ENCODE measurements around the gene DSC3. TPM values are rescaled to one million over a fixed set of nuclear protein-coding genes. Genes with fewer than 3 reads are reported as not detected.

DSC3 gene
- total RNA-seq, 1 donor from 2014 or later, result 0.16 TPM

DNA sequence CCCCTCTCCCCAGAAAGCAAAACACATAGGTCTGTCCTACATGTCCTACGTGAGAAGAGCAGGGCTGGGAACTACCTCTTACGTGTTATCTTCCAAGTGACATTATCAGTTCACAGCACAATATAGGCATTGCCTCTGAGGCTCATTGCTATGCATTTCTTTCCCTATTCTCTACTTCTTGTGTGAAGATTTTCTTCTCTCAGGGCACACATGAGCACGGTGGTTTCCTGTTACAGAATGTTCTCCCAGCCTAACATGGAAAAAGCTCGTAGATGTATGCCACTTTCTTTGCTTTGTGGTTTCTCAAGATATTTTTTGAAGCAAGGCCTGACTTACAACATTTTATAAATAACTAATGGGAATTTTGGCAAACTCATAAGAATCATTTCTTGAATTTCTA, 19.4 kb upstream of the DSC3 start:
- Mint-ChIP-seq H3K27me3 (ENCODE audit: low read depth) (no peaks in the 10 kb centered on the region), H3K9me3 (no peaks in the 10 kb centered on the region), H3K36me3 (ENCODE audit: low read depth) (no peaks in the 10 kb centered on the region), H3K27ac (ENCODE audit: unreplicated experiment) (no peak overlapping the region), H3K4me3 (no peak overlapping the region), H3K4me1 (peaks cover 12% of the 10 kb centered on the region)
- TF ChIP-seq, protein P1, sequence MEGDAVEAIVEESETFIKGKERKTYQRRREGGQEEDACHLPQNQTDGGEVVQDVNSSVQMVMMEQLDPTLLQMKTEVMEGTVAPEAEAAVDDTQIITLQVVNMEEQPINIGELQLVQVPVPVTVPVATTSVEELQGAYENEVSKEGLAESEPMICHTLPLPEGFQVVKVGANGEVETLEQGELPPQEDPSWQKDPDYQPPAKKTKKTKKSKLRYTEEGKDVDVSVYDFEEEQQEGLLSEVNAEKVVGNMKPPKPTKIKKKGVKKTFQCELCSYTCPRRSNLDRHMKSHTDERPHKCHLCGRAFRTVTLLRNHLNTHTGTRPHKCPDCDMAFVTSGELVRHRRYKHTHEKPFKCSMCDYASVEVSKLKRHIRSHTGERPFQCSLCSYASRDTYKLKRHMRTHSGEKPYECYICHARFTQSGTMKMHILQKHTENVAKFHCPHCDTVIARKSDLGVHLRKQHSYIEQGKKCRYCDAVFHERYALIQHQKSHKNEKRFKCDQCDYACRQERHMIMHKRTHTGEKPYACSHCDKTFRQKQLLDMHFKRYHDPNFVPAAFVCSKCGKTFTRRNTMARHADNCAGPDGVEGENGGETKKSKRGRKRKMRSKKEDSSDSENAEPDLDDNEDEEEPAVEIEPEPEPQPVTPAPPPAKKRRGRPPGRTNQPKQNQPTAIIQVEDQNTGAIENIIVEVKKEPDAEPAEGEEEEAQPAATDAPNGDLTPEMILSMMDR (conservative IDR thresholded peaks at IDR 0.05), result no peak
- DNase-seq (ENCODE audit: low read depth, low spot score), result no peak

DNA sequence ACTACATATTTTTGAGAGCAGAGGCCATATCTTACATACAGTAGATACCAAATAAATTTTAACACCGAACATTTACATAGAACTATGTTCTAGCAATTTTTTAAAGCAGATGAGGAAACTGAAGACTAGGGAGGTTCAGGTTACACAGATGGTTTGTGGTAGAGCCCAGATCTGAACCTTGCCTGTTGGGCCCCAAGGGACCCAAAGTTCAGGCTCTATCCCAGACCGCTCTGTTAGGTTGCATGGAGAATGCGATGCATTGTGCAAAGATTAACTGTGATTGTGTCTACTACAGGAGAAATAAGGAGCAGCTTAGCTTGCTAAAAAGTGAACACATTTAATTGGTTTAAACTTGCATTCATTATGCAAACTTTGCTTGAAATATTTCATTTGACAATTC, 16.4 kb upstream of the DSC3 start:
- H3K4me3 Mint-ChIP-seq, result no peak overlapping the region
- no peaks in the 10 kb centered on the region for H3K36me3 Mint-ChIP-seq (ENCODE audit: low read depth)
- no peaks in the 10 kb centered on the region for H3K9me3 Mint-ChIP-seq
- DNase-seq (ENCODE audit: low read depth, low spot score), result no peak
- TF ChIP-seq, protein P1 (conservative IDR thresholded peaks at IDR 0.05), result no peak
- no peaks in the 10 kb centered on the region for H3K27me3 Mint-ChIP-seq (ENCODE audit: low read depth)
- no peak overlapping the region for H3K27ac Mint-ChIP-seq (ENCODE audit: unreplicated experiment)
- no peaks in the 10 kb centered on the region for H3K4me1 Mint-ChIP-seq

DNA sequence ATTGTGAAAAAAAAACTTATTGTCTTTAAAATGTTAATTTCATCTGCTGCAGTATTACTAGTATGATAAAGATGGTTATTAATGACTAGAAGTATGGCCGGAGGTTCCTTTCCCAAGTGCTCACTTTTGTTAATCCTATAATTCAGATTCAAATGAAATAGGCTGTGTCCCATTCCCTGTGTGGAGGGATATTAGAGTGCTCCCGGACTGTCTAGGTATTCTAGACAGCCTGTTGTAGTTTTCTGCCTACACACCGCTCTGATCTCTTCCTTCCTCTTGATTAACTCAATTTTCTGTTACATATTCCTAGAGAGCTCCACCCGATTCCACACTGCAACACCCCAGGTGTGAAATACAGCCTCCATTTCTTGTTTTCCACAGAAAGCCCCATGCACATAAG, 15.4 kb upstream of the DSC3 start:
- Mint-ChIP-seq H3K9me3 (peaks cover 3% of the 10 kb centered on the region), H3K36me3 (ENCODE audit: low read depth) (no peaks in the 10 kb centered on the region), H3K4me1 (no peaks in the 10 kb centered on the region), H3K4me3 (no peak overlapping the region), H3K27ac (ENCODE audit: unreplicated experiment) (no peak overlapping the region), H3K27me3 (ENCODE audit: low read depth) (no peaks in the 10 kb centered on the region)
- DNase-seq (ENCODE audit: low read depth, low spot score), result no peak
- TF ChIP-seq, protein P1 (conservative IDR thresholded peaks at IDR 0.05), result no peak

DNA sequence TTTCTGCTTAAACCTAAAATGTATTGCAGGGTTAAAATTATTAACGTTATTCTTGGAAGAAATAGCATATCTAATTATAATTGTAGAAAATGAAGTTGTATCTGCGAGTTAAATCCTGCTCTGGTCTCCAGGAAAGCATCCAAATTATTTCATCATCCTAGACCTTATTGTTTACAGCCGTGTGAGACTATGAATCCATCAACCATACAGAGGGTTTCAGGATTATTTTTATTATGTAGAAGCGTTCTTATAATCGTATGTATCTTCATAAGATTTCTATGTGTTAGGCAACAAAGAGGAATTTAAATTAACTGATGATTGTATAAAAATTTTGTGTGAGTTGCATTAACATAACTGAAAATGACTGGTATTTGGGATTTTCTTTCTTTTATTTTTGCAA, 14.5 kb upstream of the DSC3 start:
- Mint-ChIP-seq H3K4me1 (no peaks in the 10 kb centered on the region), H3K27me3 (ENCODE audit: low read depth) (no peaks in the 10 kb centered on the region), H3K4me3 (no peak overlapping the region), H3K27ac (ENCODE audit: unreplicated experiment) (no peak overlapping the region), H3K36me3 (ENCODE audit: low read depth) (no peaks in the 10 kb centered on the region), H3K9me3 (peaks cover 4% of the 10 kb centered on the region)
- DNase-seq (ENCODE audit: low read depth, low spot score), result no peak
- TF ChIP-seq, protein P1 (conservative IDR thresholded peaks at IDR 0.05), result no peak

DNA sequence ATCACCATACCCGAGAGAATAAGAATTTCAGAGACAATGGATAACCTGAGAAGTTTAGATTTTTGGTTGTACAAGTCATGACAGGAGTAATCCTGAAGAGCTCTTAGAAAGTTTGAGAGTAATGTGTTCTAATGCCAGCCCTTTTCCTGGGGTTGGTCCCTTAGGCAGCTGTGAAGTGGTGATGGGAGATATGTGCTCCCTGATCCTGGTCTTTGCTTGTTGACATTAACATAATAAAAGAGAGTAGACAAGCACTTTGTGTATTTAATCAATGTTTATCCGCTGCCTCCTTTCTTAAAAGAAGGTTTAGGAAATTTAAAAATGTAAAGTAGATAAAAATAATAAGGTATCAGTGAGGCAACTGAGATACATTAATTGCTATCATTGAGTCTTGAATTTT, 13.8 kb upstream of the DSC3 start:
- no peaks in the 10 kb centered on the region for H3K4me1 Mint-ChIP-seq
- TF ChIP-seq, protein P1 (conservative IDR thresholded peaks at IDR 0.05), result no peak
- H3K36me3 Mint-ChIP-seq (ENCODE audit: low read depth), result no peaks in the 10 kb centered on the region
- H3K4me3 Mint-ChIP-seq, result no peak overlapping the region
- H3K27me3 Mint-ChIP-seq (ENCODE audit: low read depth), result no peaks in the 10 kb centered on the region
- peaks cover 4% of the 10 kb centered on the region for H3K9me3 Mint-ChIP-seq
- no peak for DNase-seq (ENCODE audit: low read depth, low spot score)
- H3K27ac Mint-ChIP-seq (ENCODE audit: unreplicated experiment), result no peak overlapping the region

DNA sequence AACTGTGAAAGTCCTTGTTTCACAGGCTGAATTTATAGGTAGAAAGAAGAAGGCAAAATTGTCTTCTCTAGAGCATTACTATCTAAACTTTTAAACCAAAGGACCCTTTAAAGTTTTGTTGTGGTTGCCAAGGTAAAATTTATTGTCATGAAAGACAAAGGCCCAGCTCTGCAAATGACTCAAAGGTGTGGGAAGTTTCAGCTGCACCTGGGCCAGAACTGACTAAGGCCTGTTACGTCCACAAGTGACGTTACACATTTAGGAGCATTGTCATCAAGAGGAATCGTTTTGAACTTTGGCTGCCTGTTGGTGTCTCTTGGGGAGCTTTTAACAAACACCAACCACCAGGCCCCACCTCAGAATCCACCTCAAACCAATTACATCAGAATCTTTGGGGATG, 8.1 kb upstream of the DSC3 start:
- no peak overlapping the region for H3K4me3 Mint-ChIP-seq
- no peaks in the 10 kb centered on the region for H3K36me3 Mint-ChIP-seq (ENCODE audit: low read depth)
- peaks cover 12% of the 10 kb centered on the region for H3K27me3 Mint-ChIP-seq (ENCODE audit: low read depth)
- H3K4me1 Mint-ChIP-seq, result no peaks in the 10 kb centered on the region
- H3K27ac Mint-ChIP-seq (ENCODE audit: unreplicated experiment), result no peak overlapping the region
- TF ChIP-seq, protein P1 (conservative IDR thresholded peaks at IDR 0.05), result no peak
- peaks cover 6% of the 10 kb centered on the region for H3K9me3 Mint-ChIP-seq
- no peak for DNase-seq (ENCODE audit: low read depth, low spot score)

Data from neural crest cell (in vitro differentiated cells).